HepG2 (cell line): ENCODE results near the gene IQCK. TPM values are rescaled to one million over a fixed set of nuclear protein-coding genes. Genes with fewer than 3 reads are reported as not detected.

Source experiments
- CC2D1A ChIP-seq: sonication (generic); formaldehyde crosslinking; IDR thresholded peaks from 2 replicates; pipeline ENCODE4 v1.8.1; 2023; ENCODE audit warnings: mild to moderate bottlenecking, missing genetic modification reagents
- CEBPB ChIP-seq: IDR thresholded peaks from 2 replicates; pipeline ENCODE4 v1.6.1; 2011; ENCODE audit warnings: low read depth, low read length, improper control_type of control experiment, borderline replicate concordance
- FOXC1 ChIP-seq: sonication (generic); formaldehyde crosslinking; IDR thresholded peaks from 2 replicates; pipeline ENCODE4 v1.8.0; 2022; ENCODE audit warnings: mild to moderate bottlenecking, missing genetic modification reagents, borderline replicate concordance
- IKZF1 ChIP-seq: fragments of 450-650 bp; IDR thresholded peaks from 2 replicates; pipeline ENCODE4 v1.7.1; 2016
- ISX ChIP-seq: sonication (generic); formaldehyde crosslinking; conservative IDR thresholded peaks from 2 replicates; pipeline ENCODE4 v1.5.0; 2020; ENCODE audit warnings: missing genetic modification reagents
- KDM3A ChIP-seq: IDR thresholded peaks from 2 replicates; pipeline ENCODE4 v1.6.1; 2018; ENCODE audit warnings: low read depth, missing compliant biosample characterization
- NFE2 ChIP-seq: sonication (generic); formaldehyde crosslinking; IDR thresholded peaks from 2 replicates; pipeline ENCODE4 v1.4.0; 2020; ENCODE audit warnings: missing genetic modification reagents
- RBM22 ChIP-seq: fragments of 200-400 bp; formaldehyde crosslinking; optimal IDR thresholded peaks from 2 replicates; pipeline ENCODE3; 2017; ENCODE audit warnings: mild to moderate bottlenecking, low read length, moderate library complexity
- REL ChIP-seq: sonication (generic); formaldehyde crosslinking; conservative IDR thresholded peaks from 2 replicates; pipeline ENCODE4 v1.8.0; 2022; ENCODE audit warnings: mild to moderate bottlenecking, missing genetic modification reagents, moderate library complexity
- RFX1 ChIP-seq: fragments of 450-650 bp; IDR thresholded peaks from 2 replicates; pipeline ENCODE4 v1.6.1; 2017
- SAP130 ChIP-seq: IDR thresholded peaks from 2 replicates; pipeline ENCODE4 v1.6.1; 2016; ENCODE audit warnings: low read depth
- SP2 ChIP-seq: sonication (generic); formaldehyde crosslinking; IDR thresholded peaks from 2 replicates; pipeline ENCODE4 v1.5.1; 2020; ENCODE audit warnings: mild to moderate bottlenecking, missing genetic modification reagents
- TAF15 ChIP-seq: fragments of 200-400 bp; formaldehyde crosslinking; IDR thresholded peaks from one replicate; pipeline ENCODE4 v1.6.1; 2018; ENCODE audit warnings: mild to moderate bottlenecking, low read depth, low read length; ENCODE audit not compliant: poor library complexity, severe bottlenecking
- TBP ChIP-seq: sonication (generic); formaldehyde crosslinking; IDR thresholded peaks from 2 replicates; pipeline ENCODE4 v1.5.0; 2020; ENCODE audit warnings: missing genetic modification reagents
- WIZ ChIP-seq: sonication (generic); formaldehyde crosslinking; IDR thresholded peaks from 2 replicates; pipeline ENCODE4 v1.5.1; 2020; ENCODE audit warnings: mild to moderate bottlenecking, missing genetic modification reagents
- ZBTB21 ChIP-seq: sonication (generic); formaldehyde crosslinking; IDR thresholded peaks from 2 replicates; pipeline ENCODE4 v1.4.0; 2020; ENCODE audit warnings: missing genetic modification reagents
- ZBTB25 ChIP-seq: IDR thresholded peaks from 2 replicates; pipeline ENCODE4 v1.6.1; 2018; ENCODE audit warnings: missing genetic modification reagents
- ZBTB43 ChIP-seq: sonication (generic); formaldehyde crosslinking; conservative IDR thresholded peaks from 2 replicates; pipeline ENCODE4 v1.4.0; 2020; ENCODE audit warnings: missing genetic modification reagents
- ZBTB7B ChIP-seq: sonication (generic); formaldehyde crosslinking; IDR thresholded peaks from 2 replicates; pipeline ENCODE4 v1.4.0; 2020; ENCODE audit warnings: missing genetic modification reagents
- ZNF260 ChIP-seq: sonication (generic); formaldehyde crosslinking; IDR thresholded peaks from 2 replicates; pipeline ENCODE4 v1.4.0; 2020; ENCODE audit warnings: missing genetic modification reagents, low read depth, mild to moderate bottlenecking, borderline replicate concordance
- ZNF556 ChIP-seq: sonication (generic); formaldehyde crosslinking; IDR thresholded peaks from 2 replicates; pipeline ENCODE4 v1.4.0; 2020; ENCODE audit warnings: mild to moderate bottlenecking, missing genetic modification reagents, borderline replicate concordance
- ZNF652 ChIP-seq: IDR thresholded peaks from 2 replicates; pipeline ENCODE4 v1.6.1; 2016; ENCODE audit warnings: low read depth, borderline replicate concordance
- ZNF670 ChIP-seq: sonication (generic); formaldehyde crosslinking; IDR thresholded peaks from 2 replicates; pipeline ENCODE4 v1.8.0; 2022; ENCODE audit warnings: mild to moderate bottlenecking, missing genetic modification reagents, borderline replicate concordance
- ZNF687 ChIP-seq: sonication (generic); formaldehyde crosslinking; IDR thresholded peaks from 2 replicates; pipeline ENCODE4 v1.5.1; 2020; ENCODE audit warnings: mild to moderate bottlenecking, missing genetic modification reagents, moderate library complexity
- ZNF709 ChIP-seq: sonication (generic); formaldehyde crosslinking; IDR thresholded peaks from 2 replicates; pipeline ENCODE4 v1.5.0; 2020; ENCODE audit warnings: mild to moderate bottlenecking, missing genetic modification reagents
- polyA plus RNA-seq, 8 experiments: library from polyadenylated mRNA; depleted of rRNA in 3 of 8; stranded (reverse) in 7 of 8; unstranded in 1 of 8; fragments of >200 nt; fragmentation: Illumina TruSeq in 4 of 8; extraction: Trizol in 4 of 8; gene quantifications; 2 replicates each; pipeline versions ENCODE4 v1.2.1 to v1.2.3, GENCODE V29; 2011 to 2016; ENCODE audit warnings: low read depth in 4 of 8, missing spikeins in 1 of 8, mixed read lengths in 1 of 8; ENCODE audit not compliant: insufficient read depth in 1 of 8
- total RNA-seq, 5 experiments: library from RNA; depleted of rRNA; stranded (reverse); fragments of >200 nt; fragmentation: Illumina TruSeq; extraction: Trizol; gene quantifications; 2 replicates each; pipeline ENCODE4 v1.2.3, GENCODE V29; 2016; ENCODE audit warnings: low read depth in 1 of 5

Gene IQCK
- total and polyA plus RNA-seq, 2 of the 13 experiments (the other 11 are each of a cell fraction or from before 2014, with no cell fraction given) = 5.1 to 7.3 TPM

- TF ChIP-seq ZNF670 (CRISPR knock-in tag) (no peak), RFX1 (no peak), CC2D1A (CRISPR knock-in tag) (no peak), ZBTB21 (CRISPR knock-in tag) (no peak), ZNF709 (CRISPR knock-in tag) (0 out of 2 replicates have a peak, but pooled peaks have one; percentile 57), TAF15 (no peak), SAP130 (peak; percentile 36; the same call in 1 of the 2 replicates), REL (CRISPR knock-in tag) (no peak), FOXC1 (CRISPR knock-in tag) (peak; percentile 91; the same call in 1 of the 2 replicates), KDM3A (CRISPR knock-in tag) (no peak), ISX (CRISPR knock-in tag) (no peak), TBP (CRISPR knock-in tag) (peak; percentile 68; the same call in 1 of the 2 replicates), ZNF687 (peak; percentile 2; the same call in 1 of the 2 replicates), ZBTB43 (CRISPR knock-in tag) (no peak), RBM22 (no peak), ZBTB7B (CRISPR knock-in tag) (no peak), ZBTB25 (peak; percentile 48; the same call in 1 of the 2 replicates), ZNF260 (no peak), SP2 (CRISPR knock-in tag) (peak; percentile 47; the same call in 1 of the 2 replicates), NFE2 (no peak), CEBPB (no peak), ZNF556 (CRISPR knock-in tag) (no peak), IKZF1 (no peak), ZNF652 (CRISPR knock-in tag) (no peak), WIZ (CRISPR knock-in tag) (no peak)
Observed at GRCh38 chr16:19886073-19886941, 168.2 kb downstream of the IQCK start (continued).
